ENCODE results near the gene ANKRD16. TPM values are rescaled to one million over a fixed set of nuclear protein-coding genes. Genes with fewer than 3 reads are reported as not detected.

ANKRD16 gene
- total RNA-seq, 1 donor from 2014 or later: 5.9 TPM

GRCh38 chr10:5902511-5903274 is 13.0 kb upstream of the ANKRD16 start:
- no peaks in the 10 kb centered on the region for H3K9me3 Mint-ChIP-seq
- Histone ChIP-seq H3K4me2 (no peak overlapping the region), H4K20me1 (ENCODE audit: low read depth) (peaks cover 3% of the 10 kb centered on the region), H3K4me3 (no peak overlapping the region), H3K9me3 (ENCODE audit: low read depth) (no peaks in the 10 kb centered on the region), H3K27ac (no peak overlapping the region), H3K4me1 (no peaks in the 10 kb centered on the region), H3F3A (ENCODE audit: low read depth) (no peaks in the 10 kb centered on the region), H3K27me3 (no peaks in the 10 kb centered on the region), H3K79me2 (ENCODE audit: low read depth) (peaks cover 83% of the 10 kb centered on the region), H2AFZ (replicated peaks) (no peak overlapping the region), H3K9ac (no peak overlapping the region), H3K36me3 (no peaks in the 10 kb centered on the region)
- peaks cover 2% of the 10 kb centered on the region for H3K27me3 Mint-ChIP-seq (ENCODE audit: insufficient read depth, low read depth)
- H3K4me3 Mint-ChIP-seq: no peak overlapping the region
- H3K27ac Mint-ChIP-seq: no peak overlapping the region
- H3K36me3 Mint-ChIP-seq: peaks cover 20% of the 10 kb centered on the region
- TF ChIP-seq CTCF (IDR thresholded peaks at IDR 0.05) (no peak), EZH2phosphoT487 (IDR thresholded peaks at IDR 0.05) (no peak), EZH2 (IDR thresholded peaks at IDR 0.05) (no peak)
- no peaks in the 10 kb centered on the region for H3K4me1 Mint-ChIP-seq
- DNase-seq (ENCODE audit: low spot score): no peak

- Mint-ChIP-seq H3K4me3 (no peak overlapping the region), H3K27me3 (ENCODE audit: insufficient read depth, low read depth) (peaks cover 2% of the 10 kb centered on the region), H3K27ac (no peak overlapping the region), H3K9me3 (no peaks in the 10 kb centered on the region), H3K4me1 (peaks cover 3% of the 10 kb centered on the region), H3K36me3 (peaks cover 26% of the 10 kb centered on the region)
- peaks cover 23% of the 10 kb centered on the region for H4K20me1 ChIP-seq (ENCODE audit: low read depth)
- no peaks in the 10 kb centered on the region for H3K27me3 ChIP-seq
- H3K36me3 ChIP-seq: no peaks in the 10 kb centered on the region
- H3K9ac ChIP-seq: no peak overlapping the region
- TF ChIP-seq CTCF (IDR thresholded peaks at IDR 0.05) (no peak), EZH2phosphoT487 (IDR thresholded peaks at IDR 0.05) (no peak), EZH2 (IDR thresholded peaks at IDR 0.05) (no peak)
- no peaks in the 10 kb centered on the region for H3K9me3 ChIP-seq (ENCODE audit: low read depth)
- no peak overlapping the region for H3K4me2 ChIP-seq
- H3K79me2 ChIP-seq (ENCODE audit: low read depth): peaks cover 89% of the 10 kb centered on the region
- H3K4me1 ChIP-seq: peaks cover 19% of the 10 kb centered on the region
- no peak overlapping the region for H2AFZ ChIP-seq (replicated peaks)
- DNase-seq (ENCODE audit: low spot score): no peak
- peaks cover 16% of the 10 kb centered on the region for H3F3A ChIP-seq (ENCODE audit: low read depth)
- H3K4me3 ChIP-seq: no peak overlapping the region
- no peak overlapping the region for H3K27ac ChIP-seq
Measured at GRCh38 chr10:5900247-5900646, 10.6 kb upstream of the ANKRD16 start.

GRCh38 chr10:5898163-5898562 is 8.5 kb upstream of the ANKRD16 start:
- no peak overlapping the region for H2AFZ ChIP-seq (replicated peaks)
- H3K9ac ChIP-seq: no peak overlapping the region
- peaks cover 19% of the 10 kb centered on the region for H3K4me1 ChIP-seq
- H3K27ac ChIP-seq: no peak overlapping the region
- H3K79me2 ChIP-seq (ENCODE audit: low read depth): peaks cover 91% of the 10 kb centered on the region
- H3K27me3 ChIP-seq: no peaks in the 10 kb centered on the region
- H3K9me3 ChIP-seq (ENCODE audit: low read depth): no peaks in the 10 kb centered on the region
- H3K4me2 ChIP-seq: no peak overlapping the region
- peaks cover 35% of the 10 kb centered on the region for H3K36me3 Mint-ChIP-seq
- H3K27me3 Mint-ChIP-seq (ENCODE audit: insufficient read depth, low read depth): no peaks in the 10 kb centered on the region
- peaks cover 42% of the 10 kb centered on the region for H4K20me1 ChIP-seq (ENCODE audit: low read depth)
- DNase-seq (ENCODE audit: low spot score): no peak
- no peak overlapping the region for H3K27ac Mint-ChIP-seq
- H3K9me3 Mint-ChIP-seq: no peaks in the 10 kb centered on the region
- H3F3A ChIP-seq (ENCODE audit: low read depth): peaks cover 16% of the 10 kb centered on the region
- H3K36me3 ChIP-seq: no peaks in the 10 kb centered on the region
- H3K4me3 Mint-ChIP-seq: no peak overlapping the region
- no peak for TF ChIP-seq EZH2phosphoT487 (IDR thresholded peaks at IDR 0.05)
- no peak for TF ChIP-seq CTCF (IDR thresholded peaks at IDR 0.05)
- no peak for TF ChIP-seq EZH2 (IDR thresholded peaks at IDR 0.05)
- H3K4me3 ChIP-seq: no peak overlapping the region
- peaks cover 3% of the 10 kb centered on the region for H3K4me1 Mint-ChIP-seq
